NB4 (cell line): ENCODE results near the gene MRFAP1.

ENCODE experiments used
- CTCF ChIP-seq: IDR thresholded peaks from one replicate; pipeline ENCODE4 v1.5.1; 2012; ENCODE audit warnings: low read depth, low read length
- MAX ChIP-seq: IDR thresholded peaks from 2 replicates; pipeline ENCODE4 v1.6.1; 2011; ENCODE audit warnings: low read depth, low read length
- POLR2A ChIP-seq: IDR thresholded peaks from 2 replicates; pipeline ENCODE4 v1.6.1; 2011; ENCODE audit warnings: mild to moderate bottlenecking; ENCODE audit not compliant: insufficient read length; ENCODE audit errors: extremely low read depth

- TF ChIP-seq CTCF (no peak), POLR2A (no peak), MAX (no peak)
Observed at GRCh38 chr4:6647582-6648230, 7.2 kb downstream of the MRFAP1 start.
